Vagina (tissue), 2 donors: ENCODE measurements around the gene DNAH10. TPM values are rescaled to one million over a fixed set of nuclear protein-coding genes. Genes with fewer than 3 reads are reported as not detected.
A peak's percentile ranks its signal among the peaks of the same experiment; 100 is the strongest.

Experiments
- DNase-seq, 2 donors: peaks; one replicate each; pipeline ENCODE4 v3.0.0-alpha.2; 2017; ENCODE audit errors: extremely low spot score in 2 of 2
- H3K27ac ChIP-seq: fragments of 200-600 bp; sonication (generic); one replicate; pipeline ENCODE4 v1.5.1; 2019
- H3K27me3 ChIP-seq: fragments of 200-600 bp; sonication (generic); one replicate; pipeline ENCODE4 v1.5.1; 2019
- H3K36me3 ChIP-seq, 2 donors: fragments of 200-600 bp; sonication (generic); one replicate each; pipeline ENCODE4 v1.5.1; 2017 to 2019
- H3K4me1 ChIP-seq: fragments of 200-600 bp; sonication (generic); one replicate; pipeline ENCODE4 v1.5.1; 2019
- H3K4me3 ChIP-seq, 2 donors: fragments of 200-600 bp; sonication (generic); 1 replicate in 1 of 2; 2 replicates in 1 of 2; pipeline ENCODE4 v1.5.1; 2016 to 2019
- H3K9me3 ChIP-seq: fragments of 200-600 bp; sonication (generic); one replicate; pipeline ENCODE4 v1.5.1; 2019
- POLR2A ChIP-seq, 2 donors: fragments of 450-650 bp; IDR thresholded peaks; one replicate each; pipeline ENCODE4 v1.6.1; 2017; ENCODE audit warnings: antibody characterized with exemption in 2 of 2, mild to moderate bottlenecking in 2 of 2, moderate library complexity in 2 of 2
- POLR2AphosphoS5 ChIP-seq, 2 donors: sonication (generic); formaldehyde crosslinking; IDR thresholded peaks; one replicate each; pipeline ENCODE4 v1.9.0; 2017; ENCODE audit warnings: antibody characterized with exemption in 2 of 2, mild to moderate bottlenecking in 2 of 2, low read depth in 1 of 2; ENCODE audit not compliant: insufficient read depth in 1 of 2
- intact Hi-C: fragments of 100-400 bp; cut with DNase I; formaldehyde crosslinking; loops from one replicate; pipeline ENCODE4 v1.15.1; 2023
- total RNA-seq: library from RNA; depleted of rRNA; stranded (reverse); fragments of >200 nt; gene quantifications from one replicate; pipeline ENCODE4 v1.2.3, GENCODE V29; 2016
- TF ChIP-seq, protein P1 (sequence below), 3 experiments: fragments of 450-650 bp in 2 of 3; fragments of 200-600 bp in 1 of 3; sonication (generic) in 1 of 3; IDR thresholded peaks; one replicate each; pipeline ENCODE4 v1.5.1; 2017 to 2019; ENCODE audit warnings: antibody characterized with exemption in 3 of 3, mild to moderate bottlenecking in 2 of 3, moderate library complexity in 2 of 3

The DNAH10 gene
- total RNA-seq, 1 donor from 2014 or later, result not detected

DNA sequence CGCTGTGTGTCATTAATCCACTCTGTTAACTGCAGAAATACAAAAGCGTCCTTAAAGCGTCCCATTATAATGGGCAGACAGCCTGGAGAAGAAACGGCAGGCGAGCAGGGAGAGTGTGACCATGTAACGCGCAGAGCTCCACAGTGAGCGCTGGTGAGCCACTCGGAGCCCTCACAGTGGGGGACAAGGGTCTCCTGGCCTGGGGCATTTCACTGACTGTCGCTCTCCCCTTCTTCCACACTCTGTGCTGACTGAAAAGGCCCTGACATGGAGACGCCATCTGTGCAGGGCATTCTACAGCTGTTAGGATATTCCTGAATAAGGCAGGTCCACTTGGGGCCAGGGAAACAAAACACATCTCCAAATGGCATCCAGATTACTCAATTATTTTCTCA lies 186.3 kb downstream of the DNAH10 start:
- peaks cover 9% of the 10 kb centered on the region for H3K4me1 ChIP-seq
- no peak overlapping the region for H3K27ac ChIP-seq
- peaks cover 0 to 10% of the 10 kb centered on the region in 2 donors for H3K36me3 ChIP-seq
- TF ChIP-seq, protein P1, sequence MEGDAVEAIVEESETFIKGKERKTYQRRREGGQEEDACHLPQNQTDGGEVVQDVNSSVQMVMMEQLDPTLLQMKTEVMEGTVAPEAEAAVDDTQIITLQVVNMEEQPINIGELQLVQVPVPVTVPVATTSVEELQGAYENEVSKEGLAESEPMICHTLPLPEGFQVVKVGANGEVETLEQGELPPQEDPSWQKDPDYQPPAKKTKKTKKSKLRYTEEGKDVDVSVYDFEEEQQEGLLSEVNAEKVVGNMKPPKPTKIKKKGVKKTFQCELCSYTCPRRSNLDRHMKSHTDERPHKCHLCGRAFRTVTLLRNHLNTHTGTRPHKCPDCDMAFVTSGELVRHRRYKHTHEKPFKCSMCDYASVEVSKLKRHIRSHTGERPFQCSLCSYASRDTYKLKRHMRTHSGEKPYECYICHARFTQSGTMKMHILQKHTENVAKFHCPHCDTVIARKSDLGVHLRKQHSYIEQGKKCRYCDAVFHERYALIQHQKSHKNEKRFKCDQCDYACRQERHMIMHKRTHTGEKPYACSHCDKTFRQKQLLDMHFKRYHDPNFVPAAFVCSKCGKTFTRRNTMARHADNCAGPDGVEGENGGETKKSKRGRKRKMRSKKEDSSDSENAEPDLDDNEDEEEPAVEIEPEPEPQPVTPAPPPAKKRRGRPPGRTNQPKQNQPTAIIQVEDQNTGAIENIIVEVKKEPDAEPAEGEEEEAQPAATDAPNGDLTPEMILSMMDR (IDR thresholded peaks at IDR 0.05), result no peak
- TF ChIP-seq POLR2AphosphoS5 (IDR thresholded peaks at IDR 0.05; ENCODE audit: insufficient read depth in 1 of 2, low read depth in 1 of 2), result no peak
- no peak for TF ChIP-seq POLR2A (IDR thresholded peaks at IDR 0.05)
- intact Hi-C loops, result no loop called here
- no peaks in the 10 kb centered on the region for H3K27me3 ChIP-seq
- H3K9me3 ChIP-seq, result no peaks in the 10 kb centered on the region
- no peak overlapping the region for H3K4me3 ChIP-seq
- DNase-seq, result peak in 1 of 2 donors; percentile 81

DNA sequence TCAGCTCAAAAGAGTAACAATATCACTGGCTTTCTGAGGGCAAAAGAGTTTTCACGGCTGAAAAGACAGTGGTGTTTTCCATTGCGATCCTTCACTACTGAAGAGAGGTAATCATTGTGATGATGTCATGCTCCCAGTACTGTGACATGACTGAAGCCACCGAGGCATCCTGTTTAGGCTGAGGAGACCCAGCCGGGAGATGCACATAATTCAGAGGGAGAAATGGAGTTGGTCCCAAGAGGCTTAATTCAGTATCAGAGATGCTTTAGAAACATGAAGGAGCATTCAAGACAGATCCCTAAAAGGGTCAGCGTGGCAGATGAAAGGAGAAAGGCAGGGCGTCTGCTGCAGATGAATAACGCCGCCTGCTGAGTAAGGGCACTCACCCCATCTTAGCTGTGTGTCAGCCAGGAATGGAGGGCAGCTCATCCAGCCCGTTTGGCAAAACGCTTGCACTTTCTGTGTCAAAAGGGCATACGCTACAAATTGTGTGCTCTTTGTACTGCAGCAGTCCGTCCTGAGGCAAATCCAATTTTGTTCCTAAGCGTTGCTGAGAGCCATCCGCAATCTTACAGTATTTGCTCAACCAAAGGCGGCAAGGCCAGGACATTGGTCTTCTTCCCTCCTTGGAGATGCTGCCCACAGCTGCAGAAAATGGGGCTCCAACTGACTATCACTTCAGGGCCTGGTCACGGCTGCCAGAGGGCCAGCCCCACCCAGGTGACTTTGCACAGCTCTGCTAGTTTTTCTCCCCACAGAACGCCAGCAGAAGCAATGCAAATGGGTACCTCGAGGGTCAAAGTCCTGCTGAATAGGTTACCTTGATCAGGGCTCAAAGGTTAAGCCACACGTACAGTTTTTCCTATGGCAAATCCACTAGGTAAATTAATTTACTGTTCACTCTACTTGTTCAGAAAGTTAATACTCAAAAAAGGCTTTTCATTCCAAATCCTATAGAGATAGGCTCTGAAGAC lies 187.0 kb downstream of the DNAH10 start:
- TF ChIP-seq POLR2A (IDR thresholded peaks at IDR 0.05) (no peak), POLR2AphosphoS5 (IDR thresholded peaks at IDR 0.05; ENCODE audit: insufficient read depth in 1 of 2, low read depth in 1 of 2) (no peak)
- TF ChIP-seq, protein P1 (IDR thresholded peaks at IDR 0.05), result no peak
- Histone ChIP-seq H3K9me3 (no peaks in the 10 kb centered on the region), H3K4me3 (no peak overlapping the region), H3K27me3 (no peaks in the 10 kb centered on the region), H3K4me1 (peaks cover 9% of the 10 kb centered on the region), H3K36me3 (peaks cover 0 to 8% of the 10 kb centered on the region in 2 donors), H3K27ac (no peak overlapping the region)
- peak in 1 of 2 donors; percentile 52 for DNase-seq
- intact Hi-C loops, result no loop called here

DNA sequence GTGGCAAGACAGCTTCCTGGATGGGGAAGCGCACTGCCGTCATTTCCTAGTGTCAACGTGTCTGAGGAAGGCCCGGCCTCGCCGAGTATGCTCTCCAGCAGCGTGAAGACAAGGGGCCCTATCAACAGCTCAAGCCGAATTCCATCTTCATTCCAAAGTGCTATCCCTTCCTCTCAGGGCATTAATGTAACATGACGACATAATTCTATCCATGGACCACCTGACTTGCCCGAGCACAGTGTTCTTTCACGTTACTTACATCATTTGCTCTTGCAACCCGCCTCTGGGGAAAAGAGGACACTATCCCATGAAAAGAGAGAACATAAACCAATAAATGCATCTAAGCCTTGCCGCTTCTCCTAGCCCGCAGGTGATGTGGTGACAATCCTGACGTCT lies 187.7 kb downstream of the DNAH10 start:
- H3K4me1 ChIP-seq, result peaks cover 9% of the 10 kb centered on the region
- peaks cover 0 to 8% of the 10 kb centered on the region in 2 donors for H3K36me3 ChIP-seq
- no peak for TF ChIP-seq POLR2AphosphoS5 (IDR thresholded peaks at IDR 0.05; ENCODE audit: insufficient read depth in 1 of 2, low read depth in 1 of 2)
- TF ChIP-seq, protein P1 (IDR thresholded peaks at IDR 0.05), result no peak
- TF ChIP-seq POLR2A (IDR thresholded peaks at IDR 0.05), result no peak
- H3K9me3 ChIP-seq, result no peaks in the 10 kb centered on the region
- peak in 1 of 2 donors; percentile 58 for DNase-seq
- intact Hi-C loops, result no loop called here
- H3K27ac ChIP-seq, result no peak overlapping the region
- no peak overlapping the region for H3K4me3 ChIP-seq
- no peaks in the 10 kb centered on the region for H3K27me3 ChIP-seq

DNA sequence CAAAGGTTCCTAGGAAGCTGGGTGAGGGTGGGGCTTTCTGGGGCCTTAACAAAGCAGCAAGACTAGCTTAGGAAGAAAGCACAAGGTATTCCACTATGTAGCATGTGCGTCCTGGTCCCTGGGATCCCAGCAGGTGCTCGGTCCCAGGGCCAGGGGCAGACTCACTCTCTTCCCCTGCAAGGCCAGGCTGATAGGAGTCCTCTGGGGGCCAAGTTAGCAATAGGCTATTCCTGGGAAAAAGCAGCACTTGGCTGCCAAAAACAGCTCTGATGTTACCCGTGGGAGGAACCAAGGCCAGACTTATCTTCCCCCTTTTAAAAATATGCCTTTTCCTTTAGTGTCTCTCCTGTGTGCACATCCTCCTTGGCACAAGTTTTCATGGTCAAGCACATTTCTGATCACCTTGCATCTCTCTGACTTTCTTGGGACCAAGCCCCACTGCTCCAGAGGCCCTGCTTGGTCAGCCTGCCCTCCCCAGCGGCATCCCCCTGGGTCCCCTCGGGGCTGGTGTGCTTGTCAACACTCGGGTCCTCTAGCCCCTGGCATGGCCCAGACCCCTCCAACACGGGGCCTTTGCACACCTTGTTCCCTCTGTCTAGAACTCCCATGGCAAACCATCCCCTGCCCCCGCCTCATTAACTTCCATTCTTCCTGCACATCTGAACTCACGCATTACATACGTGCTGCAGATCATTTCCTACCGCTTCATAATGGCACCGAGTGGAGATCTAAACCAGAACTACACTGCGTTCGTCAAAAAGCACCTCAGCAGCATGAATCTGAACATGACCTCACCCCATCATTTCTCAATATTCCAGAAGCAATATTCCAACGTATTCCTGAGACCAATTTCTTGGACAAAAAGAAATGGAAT lies 188.6 kb downstream of the DNAH10 start:
- Histone ChIP-seq H3K36me3 (no peaks in the 10 kb centered on the region), H3K9me3 (no peaks in the 10 kb centered on the region), H3K4me1 (peaks cover 9% of the 10 kb centered on the region), H3K4me3 (no peak overlapping the region), H3K27ac (no peak overlapping the region), H3K27me3 (no peaks in the 10 kb centered on the region)
- intact Hi-C loops, result no loop called here
- TF ChIP-seq POLR2AphosphoS5 (IDR thresholded peaks at IDR 0.05; ENCODE audit: insufficient read depth in 1 of 2, low read depth in 1 of 2) (no peak), POLR2A (IDR thresholded peaks at IDR 0.05) (no peak)
- TF ChIP-seq, protein P1 (IDR thresholded peaks at IDR 0.05), result no peak
- DNase-seq, result peak; percentile 37 to 64
